ENCODE results near the gene GNL2.

- no peak for TF ChIP-seq CREB5 (CRISPR knock-in tag; IDR thresholded peaks at IDR 0.05)
- TF ChIP-seq EP300 (IDR thresholded peaks at IDR 0.05; ENCODE audit: low read length) = no peak
- no peak for TF ChIP-seq POLR2A (conservative IDR thresholded peaks at IDR 0.05)
- TF ChIP-seq GTF2F1 (IDR thresholded peaks at IDR 0.05; ENCODE audit: low read depth, low read length) = no peak
- no peak for TF ChIP-seq CTCF (IDR thresholded peaks at IDR 0.05 in 2 of 3, conservative IDR thresholded peaks at IDR 0.05 in 1 of 3; ENCODE audit: insufficient read depth in 2 of 3, low read depth in 1 of 3, low read length in 3 of 3)
- TF ChIP-seq PHF20 (IDR thresholded peaks at IDR 0.05; ENCODE audit: partially characterized antibody) = no peak
- no peak for TF ChIP-seq ZNF507 (tag; conservative IDR thresholded peaks at IDR 0.05)
- TF ChIP-seq CBX8 (IDR thresholded peaks at IDR 0.05; ENCODE audit: borderline replicate concordance, extremely low read depth, low read depth, low read length, poor library complexity, severe bottlenecking) = no peak
- TF ChIP-seq MAZ (CRISPR knock-in tag; conservative IDR thresholded peaks at IDR 0.05 in 1 of 2, IDR thresholded peaks at IDR 0.05 in 1 of 2) = no peak
These were observed 50.7 kb downstream of the GNL2 start for GRCh38 chr1:37545019-37545418.
